CD4-positive, alpha-beta T cell (primary cell): Measurements from ENCODE around the gene ATF1. TPM values are rescaled to one million over a fixed set of nuclear protein-coding genes. Genes with fewer than 3 reads are reported as not detected.

Source experiments
- ATAC-seq: fragments of 200-7000 bp; cut with Tn5 transposase; one replicate; pipeline ENCODE4 v1.10.0; 2022; ENCODE audit warnings: mild to moderate bottlenecking; ENCODE audit not compliant: poor library complexity
- CTCF ChIA-PET: fragments of 350-600 bp; sonication (Branson Sonifier 250); formaldehyde crosslinking; loops from one replicate; lab custom pipeline; 2021; ENCODE audit warnings: antibody characterized with exemption, inconsistent platforms; lab: Charles Lee
- POLR2A ChIA-PET: fragments of 350-600 bp; sonication (Branson Sonifier 250); formaldehyde crosslinking; loops from one replicate; lab custom pipeline; 2021; ENCODE audit warnings: antibody characterized with exemption, inconsistent platforms; lab: Charles Lee
- DNase-seq, 14 experiments: peaks; one replicate each; pipeline ENCODE4 v3.0.0-alpha.2; 2013 to 2020; ENCODE audit warnings: mixed read lengths in 2 of 14
- H3K27ac ChIP-seq, 2 donors: one replicate each; pipeline versions ENCODE4 v1.5.1 to v1.7.0; 2013; ENCODE audit warnings: low read length in 2 of 2, low read depth in 1 of 2, mild to moderate bottlenecking in 1 of 2
- H3K27me3 ChIP-seq, 2 experiments: 1 replicate in 1 of 2; 2 replicates in 1 of 2; pipeline versions ENCODE4 v1.6.1 to v1.7.0; 2013; ENCODE audit warnings: low read length in 2 of 2, control low read depth in 1 of 2, mild to moderate bottlenecking in 1 of 2, moderate library complexity in 1 of 2; ENCODE audit not compliant: insufficient read depth in 2 of 2, control insufficient read depth in 1 of 2
- H3K36me3 ChIP-seq: one replicate; pipeline ENCODE4 v1.6.1; 2013; ENCODE audit warnings: low read length, control low read depth; ENCODE audit not compliant: insufficient read depth
- H3K4me1 ChIP-seq: one replicate; pipeline ENCODE4 v1.6.1; 2013; ENCODE audit warnings: low read length, control low read depth; ENCODE audit not compliant: insufficient read depth
- H3K4me3 ChIP-seq: one replicate; pipeline ENCODE4 v1.5.1; 2013; ENCODE audit warnings: mild to moderate bottlenecking, low read length, moderate library complexity
- H3K9me3 ChIP-seq, 2 experiments: 1 replicate in 1 of 2; 2 replicates in 1 of 2; pipeline versions ENCODE4 v1.6.1 to v1.7.0; 2013; ENCODE audit warnings: low read length in 2 of 2, mild to moderate bottlenecking in 2 of 2, control low read depth in 1 of 2, moderate library complexity in 1 of 2; ENCODE audit not compliant: control insufficient read depth in 1 of 2, insufficient read depth in 1 of 2
- H3K27ac Mint-ChIP-seq: one replicate; pipeline ENCODE4 v1.8.0; 2020; ENCODE audit warnings: mixed read lengths
- H3K27me3 Mint-ChIP-seq: one replicate; pipeline ENCODE4 v1.8.0; 2021; ENCODE audit warnings: mixed read lengths
- H3K36me3 Mint-ChIP-seq: one replicate; pipeline ENCODE4 v1.8.0; 2021; ENCODE audit warnings: low read depth, mixed read lengths
- H3K4me1 Mint-ChIP-seq: one replicate; pipeline ENCODE4 v1.8.0; 2021; ENCODE audit warnings: low read depth, mixed read lengths
- H3K4me3 Mint-ChIP-seq: one replicate; pipeline ENCODE4 v1.8.0; 2020; ENCODE audit warnings: mild to moderate bottlenecking, mixed read lengths
- H3K9me3 Mint-ChIP-seq: one replicate; pipeline ENCODE4 v1.8.0; 2020; ENCODE audit warnings: mixed read lengths
- CTCF ChIP-seq: fragments of 200-600 bp; IDR thresholded peaks from one replicate; pipeline ENCODE4 v1.8.0; 2022; ENCODE audit warnings: antibody characterized with exemption, mild to moderate bottlenecking
- intact Hi-C, 2 experiments: fragments of 100-400 bp; cut with DNase I in 1 of 2; cut with micrococcal nuclease in 1 of 2; formaldehyde crosslinking; loops; one replicate each; pipeline versions ENCODE4 v1.15.1 to v1.9.0; 2023 to 2025; cut with DNase I, micrococcal nuclease
- total RNA-seq, 174 experiments: library from RNA in 2 of 174; stranded (reverse) in 2 of 174; gene quantifications; one replicate each; pipeline ENCODE4 v1.2.3 and lab custom pipeline; 2021 to 2026

Gene ATF1
- total RNA-seq, 2 experiments from 2014 or later = 11.3 TPM

- Mint-ChIP-seq H3K27me3 (no peaks in the 10 kb centered on the region), H3K4me1 (no peaks in the 10 kb centered on the region), H3K36me3 (peaks cover 70% of the 10 kb centered on the region), H3K9me3 (no peaks in the 10 kb centered on the region), H3K27ac (no peak overlapping the region), H3K4me3 (no peak overlapping the region)
- Histone ChIP-seq H3K9me3 (no peaks in the 10 kb centered on the region), H3K4me1 (no peaks in the 10 kb centered on the region), H3K27ac (no peak overlapping the region), H3K27me3 (no peaks in the 10 kb centered on the region), H3K4me3 (no peak overlapping the region), H3K36me3 (peaks cover 46% of the 10 kb centered on the region)
- TF ChIP-seq CTCF = no peak
- ATAC-seq (no peak), DNase-seq (no peak)
- CTCF ChIA-PET = no interaction called here
- intact Hi-C loops = no loop called here
- POLR2A ChIA-PET = no interaction called here
Measured at GRCh38 chr12:50747817-50748216, 16.1 kb upstream of the ATF1 start.

GRCh38 chr12:50749459-50749882 is 14.4 kb upstream of the ATF1 start:
- Mint-ChIP-seq H3K27me3 (no peaks in the 10 kb centered on the region), H3K9me3 (no peaks in the 10 kb centered on the region), H3K4me1 (no peaks in the 10 kb centered on the region), H3K36me3 (peaks cover 53% of the 10 kb centered on the region), H3K27ac (no peak overlapping the region), H3K4me3 (no peak overlapping the region)
- H3K4me3 ChIP-seq = no peak overlapping the region
- H3K36me3 ChIP-seq = peaks cover 33% of the 10 kb centered on the region
- no peaks in the 10 kb centered on the region for H3K9me3 ChIP-seq
- POLR2A ChIA-PET = no interaction called here
- CTCF ChIA-PET = no interaction called here
- ATAC-seq (no peak), DNase-seq (no peak)
- H3K4me1 ChIP-seq = no peaks in the 10 kb centered on the region
- no peaks in the 10 kb centered on the region for H3K27me3 ChIP-seq
- intact Hi-C loops = no loop called here
- no peak for TF ChIP-seq CTCF
- H3K27ac ChIP-seq = no peak overlapping the region

- intact Hi-C loops = no loop called here
- ChIA-PET CTCF (no interaction called here), POLR2A (no interaction called here)
- no peak for TF ChIP-seq CTCF
- Histone ChIP-seq H3K9me3 (no peaks in the 10 kb centered on the region), H3K36me3 (peaks cover 24% of the 10 kb centered on the region), H3K27ac (no peak overlapping the region), H3K27me3 (no peaks in the 10 kb centered on the region), H3K4me3 (no peak overlapping the region), H3K4me1 (no peaks in the 10 kb centered on the region)
- peaks cover 44% of the 10 kb centered on the region for H3K36me3 Mint-ChIP-seq
- no peaks in the 10 kb centered on the region for H3K9me3 Mint-ChIP-seq
- no peak overlapping the region for H3K27ac Mint-ChIP-seq
- H3K4me1 Mint-ChIP-seq = no peaks in the 10 kb centered on the region
- H3K27me3 Mint-ChIP-seq = no peaks in the 10 kb centered on the region
- H3K4me3 Mint-ChIP-seq = no peak overlapping the region
- DNase-seq = no peak
- no peak for ATAC-seq
Measured at GRCh38 chr12:50750366-50750765, 13.5 kb upstream of the ATF1 start.
